Measurements from ENCODE around the gene UMOD. TPM values are rescaled to one million over a fixed set of nuclear protein-coding genes. Genes with fewer than 3 reads are reported as not detected.
"Not testable (repeated sequence)": the region's sequence is repeated elsewhere in the genome, so short reads cannot be mapped to it uniquely, and the experiment has no call there.

Gene UMOD
- total RNA-seq, 4 donors from 2014 or later, result not detected

DNA sequence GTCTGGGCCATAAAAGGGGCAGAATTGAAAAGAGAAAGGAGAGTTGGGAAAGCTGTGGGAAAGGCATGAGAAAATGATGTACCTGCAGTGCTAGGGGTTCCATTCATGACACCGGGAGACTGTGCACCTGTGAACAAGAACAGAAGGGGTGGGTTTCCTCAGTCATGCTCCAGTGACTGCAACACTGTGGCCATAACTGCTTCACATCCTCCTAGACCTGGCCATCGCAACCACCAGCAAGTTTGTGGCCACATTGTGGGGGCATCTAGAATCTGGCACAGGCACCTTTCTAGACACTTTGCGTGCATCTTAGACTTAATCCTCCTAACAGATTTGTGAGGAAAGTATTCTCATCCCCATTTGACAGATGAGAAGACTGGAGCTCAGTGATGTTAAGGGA lies 37.9 kb downstream of the UMOD start:
- H3K9me3 ChIP-seq, result no peaks in the 10 kb centered on the region
- no peak for TF ChIP-seq POLR2A (IDR thresholded peaks at IDR 0.05)
- TF ChIP-seq, protein P1, sequence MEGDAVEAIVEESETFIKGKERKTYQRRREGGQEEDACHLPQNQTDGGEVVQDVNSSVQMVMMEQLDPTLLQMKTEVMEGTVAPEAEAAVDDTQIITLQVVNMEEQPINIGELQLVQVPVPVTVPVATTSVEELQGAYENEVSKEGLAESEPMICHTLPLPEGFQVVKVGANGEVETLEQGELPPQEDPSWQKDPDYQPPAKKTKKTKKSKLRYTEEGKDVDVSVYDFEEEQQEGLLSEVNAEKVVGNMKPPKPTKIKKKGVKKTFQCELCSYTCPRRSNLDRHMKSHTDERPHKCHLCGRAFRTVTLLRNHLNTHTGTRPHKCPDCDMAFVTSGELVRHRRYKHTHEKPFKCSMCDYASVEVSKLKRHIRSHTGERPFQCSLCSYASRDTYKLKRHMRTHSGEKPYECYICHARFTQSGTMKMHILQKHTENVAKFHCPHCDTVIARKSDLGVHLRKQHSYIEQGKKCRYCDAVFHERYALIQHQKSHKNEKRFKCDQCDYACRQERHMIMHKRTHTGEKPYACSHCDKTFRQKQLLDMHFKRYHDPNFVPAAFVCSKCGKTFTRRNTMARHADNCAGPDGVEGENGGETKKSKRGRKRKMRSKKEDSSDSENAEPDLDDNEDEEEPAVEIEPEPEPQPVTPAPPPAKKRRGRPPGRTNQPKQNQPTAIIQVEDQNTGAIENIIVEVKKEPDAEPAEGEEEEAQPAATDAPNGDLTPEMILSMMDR (IDR thresholded peaks at IDR 0.05), result no peak
- no peak overlapping the region for H3K27ac ChIP-seq
- no peaks in the 10 kb centered on the region for H3K36me3 ChIP-seq
- intact Hi-C loops (cut with DNase I; ENCODE audit: low total_unique reads), result no loop called here
- no peak overlapping the region for H3K4me3 ChIP-seq
- H3K27me3 ChIP-seq, result no peaks in the 10 kb centered on the region
- no peak for DNase-seq
- H3K4me1 ChIP-seq, result no peaks in the 10 kb centered on the region

DNA sequence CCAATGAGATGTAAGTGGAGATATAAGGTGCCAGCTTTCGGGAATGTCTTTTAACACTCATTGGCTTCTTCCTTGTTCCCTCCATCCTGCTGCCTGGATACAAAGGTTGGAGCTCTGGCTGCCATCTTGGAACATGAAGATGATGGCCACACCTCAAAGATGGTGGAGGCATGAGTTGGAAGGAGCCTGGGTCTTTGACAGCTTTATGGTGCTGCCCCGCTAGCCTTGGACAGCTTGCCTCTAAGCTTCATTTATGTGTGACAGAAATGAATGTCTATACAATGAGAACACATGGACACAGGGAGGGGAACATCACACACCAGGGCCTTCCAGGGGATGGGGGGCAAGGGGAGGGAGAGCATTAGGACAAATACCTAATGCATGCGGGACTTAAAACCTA lies 38.8 kb downstream of the UMOD start:
- no peaks in the 10 kb centered on the region for H3K27me3 ChIP-seq
- H3K4me3 ChIP-seq, result no peak overlapping the region
- H3K27ac ChIP-seq, result no peak overlapping the region
- H3K4me1 ChIP-seq, result no peaks in the 10 kb centered on the region
- TF ChIP-seq, protein P1 (IDR thresholded peaks at IDR 0.05), result no peak
- no peak for TF ChIP-seq POLR2A (IDR thresholded peaks at IDR 0.05)
- H3K9me3 ChIP-seq, result no peaks in the 10 kb centered on the region
- no peak for DNase-seq
- H3K36me3 ChIP-seq, result no peaks in the 10 kb centered on the region
- intact Hi-C loops (cut with DNase I; ENCODE audit: low total_unique reads), result no loop called here

DNA sequence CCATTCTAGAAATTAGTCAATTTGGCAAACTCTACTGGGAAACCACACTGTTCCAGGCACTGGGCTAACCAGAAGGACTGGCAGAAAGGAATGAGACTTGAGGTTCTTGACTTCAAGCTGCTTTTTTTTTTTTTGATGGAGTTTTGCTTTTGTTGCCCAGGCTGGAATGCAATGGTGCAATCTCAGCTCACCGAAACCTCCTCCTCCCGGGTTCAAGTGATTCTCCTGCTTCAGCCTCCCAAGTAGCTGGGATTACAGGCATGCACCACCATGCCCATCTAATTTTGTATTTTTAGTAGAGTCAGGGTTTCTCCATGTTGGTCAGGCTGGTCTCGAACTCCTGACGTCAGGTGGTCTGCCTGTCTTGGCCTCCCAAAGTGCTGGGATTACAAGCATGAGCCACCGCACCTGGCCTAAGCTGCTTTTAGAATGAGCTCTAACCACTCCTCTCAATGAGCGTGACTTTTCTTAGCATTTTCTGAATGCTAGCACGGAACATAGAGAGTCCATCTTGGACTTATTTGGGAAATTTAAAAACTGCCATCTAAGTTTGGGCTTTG lies 39.9 kb downstream of the UMOD start:
- H3K4me1 ChIP-seq; DNase-seq; H3K27me3 ChIP-seq; intact Hi-C loops (cut with DNase I; ENCODE audit: low total_unique reads); H3K4me3 ChIP-seq; H3K9me3 ChIP-seq; H3K27ac ChIP-seq; H3K36me3 ChIP-seq: not testable (repeated sequence)

DNA sequence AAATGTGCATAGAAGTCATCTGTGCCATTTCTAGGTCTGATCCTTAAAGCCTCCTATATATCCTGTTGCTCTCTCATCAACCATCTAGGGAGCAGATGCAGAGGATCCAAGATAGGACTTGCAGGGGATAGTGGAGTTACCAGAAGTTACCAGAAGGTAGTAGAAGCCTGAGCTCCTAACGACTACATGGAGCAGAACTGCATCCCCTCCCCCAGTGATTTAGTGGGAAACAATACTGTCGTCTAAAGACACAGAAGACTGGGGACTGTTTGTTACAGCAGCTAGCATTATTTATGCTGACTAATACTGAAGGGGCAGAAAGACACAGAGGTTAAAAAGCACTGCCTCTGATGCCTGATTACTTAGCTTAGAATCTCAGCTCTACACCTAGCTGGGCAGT lies 41.0 kb downstream of the UMOD start:
- no peak overlapping the region for H3K27ac ChIP-seq
- no peaks in the 10 kb centered on the region for H3K27me3 ChIP-seq
- no peaks in the 10 kb centered on the region for H3K4me1 ChIP-seq
- TF ChIP-seq, protein P1 (IDR thresholded peaks at IDR 0.05), result no peak
- no peak for TF ChIP-seq POLR2A (IDR thresholded peaks at IDR 0.05)
- H3K9me3 ChIP-seq, result no peaks in the 10 kb centered on the region
- no peak for DNase-seq
- no peaks in the 10 kb centered on the region for H3K36me3 ChIP-seq
- no peak overlapping the region for H3K4me3 ChIP-seq
- intact Hi-C loops (cut with DNase I; ENCODE audit: low total_unique reads), result no loop called here

DNA sequence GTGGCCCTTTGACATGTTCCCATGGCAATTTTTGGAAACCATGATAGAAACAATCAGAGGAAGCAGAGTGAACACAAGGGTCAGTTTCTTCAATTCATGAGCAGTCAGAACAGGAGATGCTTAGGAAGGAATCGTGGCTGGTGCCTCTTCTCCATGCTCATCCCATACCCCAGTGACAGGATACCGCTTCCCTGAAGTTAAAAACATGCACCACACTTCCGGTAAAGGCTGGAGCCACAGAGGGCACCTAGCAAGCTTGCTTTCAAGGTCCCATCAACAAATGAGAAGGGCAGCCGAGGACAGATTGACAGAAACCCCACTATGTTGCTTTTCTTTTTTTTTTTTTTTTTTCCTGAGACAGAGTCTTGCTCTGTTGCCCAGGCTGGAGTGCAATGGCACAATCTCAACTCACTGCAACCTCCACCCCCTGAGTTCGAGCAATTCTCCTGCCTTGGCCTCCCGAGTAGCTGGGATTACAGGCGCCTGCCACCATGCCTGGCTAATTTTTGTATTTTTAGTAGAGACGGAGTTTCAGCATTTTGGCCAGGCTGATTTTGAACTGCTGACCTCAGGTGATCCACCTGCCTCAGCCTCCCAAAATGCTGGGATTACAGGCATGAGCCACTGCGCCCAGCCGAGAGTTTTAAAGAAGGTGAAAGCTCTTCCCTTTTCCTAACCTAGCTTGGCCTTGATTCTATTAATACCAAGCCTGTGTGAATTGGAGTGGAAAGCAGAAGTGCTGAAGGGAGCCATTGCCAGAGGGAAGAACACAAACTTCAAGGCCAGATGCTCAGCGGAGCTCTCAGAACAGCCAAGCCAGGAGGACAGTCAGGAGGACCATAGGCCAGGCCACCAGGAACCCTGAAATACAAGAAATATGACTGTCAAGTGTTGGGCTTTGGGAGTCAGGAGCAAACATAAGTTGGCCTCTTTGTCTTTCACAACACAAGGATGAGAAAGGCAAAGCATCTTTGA lies 41.8 kb downstream of the UMOD start:
- no peak overlapping the region for H3K4me3 ChIP-seq
- no peaks in the 10 kb centered on the region for H3K9me3 ChIP-seq
- H3K27ac ChIP-seq, result no peak overlapping the region
- TF ChIP-seq POLR2A (IDR thresholded peaks at IDR 0.05), result no peak
- TF ChIP-seq, protein P1 (IDR thresholded peaks at IDR 0.05), result no peak
- intact Hi-C loops (cut with DNase I; ENCODE audit: low total_unique reads), result no loop called here
- H3K27me3 ChIP-seq, result no peaks in the 10 kb centered on the region
- DNase-seq, result no peak
- no peaks in the 10 kb centered on the region for H3K4me1 ChIP-seq
- H3K36me3 ChIP-seq, result no peaks in the 10 kb centered on the region

Data from uterus (tissue), 4 donors.